Retina (tissue), 1 donor: ENCODE measurements around the gene AKNA.

ENCODE experiments used
- DNase-seq: peaks from one replicate; pipeline ENCODE4 v3.0.0-alpha.2; 2016

The AKNA gene

GRCh38 chr9:114318416-114318815 is 69.4 kb downstream of the AKNA start:
- no peak for DNase-seq

GRCh38 chr9:114317665-114318357 is 70.0 kb downstream of the AKNA start:
- no peak for DNase-seq

- DNase-seq = peak; percentile 81
Measured at GRCh38 chr9:114316605-114317230, 71.1 kb downstream of the AKNA start.

GRCh38 chr9:114315723-114316363 is 71.9 kb downstream of the AKNA start:
- DNase-seq = no peak

GRCh38 chr9:114314881-114315722 is 72.7 kb downstream of the AKNA start:
- DNase-seq = no peak

- no peak for DNase-seq
Measured at GRCh38 chr9:114314256-114314867, 73.4 kb downstream of the AKNA start.

- no peak for DNase-seq
Measured at GRCh38 chr9:114313186-114313585, 74.6 kb downstream of the AKNA start.

GRCh38 chr9:114312513-114312875 is 75.3 kb downstream of the AKNA start:
- no peak for DNase-seq

GRCh38 chr9:114311571-114312512 is 75.9 kb downstream of the AKNA start:
- DNase-seq = no peak

- DNase-seq = no peak
Measured at GRCh38 chr9:114310471-114311450, 77.0 kb downstream of the AKNA start.

GRCh38 chr9:114309096-114309495 is 78.7 kb downstream of the AKNA start:
- no peak for DNase-seq

GRCh38 chr9:114308361-114308950 is 79.3 kb downstream of the AKNA start:
- no peak for DNase-seq

GRCh38 chr9:114307899-114308267 is 79.9 kb downstream of the AKNA start:
- no peak for DNase-seq

GRCh38 chr9:114304416-114305188 is 83.2 kb downstream of the AKNA start:
- DNase-seq = no peak

GRCh38 chr9:114303977-114304376 is 83.8 kb downstream of the AKNA start:
- DNase-seq = no peak

GRCh38 chr9:114303571-114303970 is 84.2 kb downstream of the AKNA start:
- DNase-seq = no peak

- DNase-seq = no peak
Measured at GRCh38 chr9:114302727-114303126, 85.1 kb downstream of the AKNA start.

GRCh38 chr9:114301798-114302565 is 85.8 kb downstream of the AKNA start:
- no peak for DNase-seq
